H9 (cell line): Measurements from ENCODE around the gene ASIC1. TPM values are rescaled to one million over a fixed set of nuclear protein-coding genes. Genes with fewer than 3 reads are reported as not detected.

Experiments
- DNase-seq: peaks from one replicate; pipeline ENCODE4 v3.0.0-alpha.2; 2017
- H2AFZ ChIP-seq: one replicate; pipeline ENCODE4 v1.6.1; 2013; ENCODE audit warnings: mild to moderate bottlenecking, low read length, control low read depth, moderate library complexity
- H2AK5ac ChIP-seq: 2 replicates; pipeline ENCODE4 v1.6.1; 2013; ENCODE audit warnings: low read length, control low read depth, mixed read lengths; ENCODE audit not compliant: insufficient read length
- H2BK120ac ChIP-seq: one replicate; pipeline ENCODE4 v1.6.1; 2013; ENCODE audit warnings: low read depth, mild to moderate bottlenecking, low read length, control low read depth, inconsistent platforms; ENCODE audit not compliant: poor library complexity, severe bottlenecking
- H2BK12ac ChIP-seq: 2 replicates; pipeline ENCODE4 v1.6.1; 2013; ENCODE audit warnings: low read length, control low read depth, mixed read lengths, low read depth; ENCODE audit not compliant: insufficient read length
- H2BK15ac ChIP-seq: 2 replicates; pipeline ENCODE4 v1.6.1; 2013; ENCODE audit warnings: low read depth, low read length, control low read depth
- H2BK20ac ChIP-seq: one replicate; pipeline ENCODE4 v1.6.1; 2013; ENCODE audit warnings: low read depth, mild to moderate bottlenecking, low read length, control low read depth, inconsistent platforms; ENCODE audit not compliant: poor library complexity, severe bottlenecking
- H2BK5ac ChIP-seq: 2 replicates; pipeline ENCODE4 v1.6.1; 2013; ENCODE audit warnings: low read length, control low read depth, mixed read lengths; ENCODE audit not compliant: insufficient read length
- H3K14ac ChIP-seq: 2 replicates; pipeline ENCODE4 v1.6.1; 2013; ENCODE audit warnings: low read length, control low read depth; ENCODE audit not compliant: insufficient read depth
- H3K18ac ChIP-seq: 2 replicates; pipeline ENCODE4 v1.6.1; 2013; ENCODE audit warnings: low read depth, mild to moderate bottlenecking, mixed read lengths, low read length, control low read depth; ENCODE audit not compliant: insufficient read length
- H3K23ac ChIP-seq: 2 replicates; pipeline ENCODE4 v1.6.1; 2013; ENCODE audit warnings: low read length, control low read depth, mixed read lengths, low read depth; ENCODE audit not compliant: insufficient read length
- H3K23me2 ChIP-seq: 2 replicates; pipeline ENCODE4 v1.6.1; 2013; ENCODE audit warnings: low read depth, mild to moderate bottlenecking, mixed read lengths, low read length, control low read depth; ENCODE audit not compliant: insufficient read length, poor library complexity, severe bottlenecking
- H3K27ac ChIP-seq: 2 replicates; pipeline ENCODE4 v1.5.1; 2013; ENCODE audit warnings: low read length, control low read depth, mixed read lengths, low read depth; ENCODE audit not compliant: insufficient read length
- H3K27me3 ChIP-seq: 2 replicates; pipeline ENCODE4 v1.6.1; 2013; ENCODE audit warnings: low read length, control low read depth, inconsistent platforms; ENCODE audit not compliant: insufficient read depth
- H3K4ac ChIP-seq: 2 replicates; pipeline ENCODE4 v1.6.1; 2013; ENCODE audit warnings: low read depth, mild to moderate bottlenecking, control low read depth, inconsistent platforms, low read length, moderate library complexity
- H3K4me1 ChIP-seq: 2 replicates; pipeline ENCODE4 v1.6.1; 2013; ENCODE audit warnings: low read length, control low read depth, inconsistent platforms; ENCODE audit not compliant: insufficient read depth
- H3K4me2 ChIP-seq: 2 replicates; pipeline ENCODE4 v1.6.1; 2013; ENCODE audit warnings: low read length, control low read depth, mixed read lengths; ENCODE audit not compliant: insufficient read length, insufficient read depth
- H3K56ac ChIP-seq: 2 replicates; pipeline ENCODE4 v1.6.1; 2013; ENCODE audit warnings: low read depth, mild to moderate bottlenecking, mixed read lengths, low read length, control low read depth; ENCODE audit not compliant: insufficient read length
- H3K79me1 ChIP-seq: 2 replicates; pipeline ENCODE4 v1.6.1; 2013; ENCODE audit warnings: low read depth, mild to moderate bottlenecking, moderate library complexity, low read length, control low read depth, inconsistent platforms; ENCODE audit not compliant: insufficient read depth, poor library complexity, severe bottlenecking
- H3K79me2 ChIP-seq: 2 replicates; pipeline ENCODE4 v1.6.1; 2013; ENCODE audit warnings: low read length, control low read depth, inconsistent platforms; ENCODE audit not compliant: insufficient read depth
- H3K9ac ChIP-seq: 2 replicates; pipeline ENCODE4 v1.6.1; 2013; ENCODE audit warnings: low read length, control low read depth, mixed read lengths; ENCODE audit not compliant: insufficient read length; ENCODE audit errors: extremely low read depth
- H3K9me3 ChIP-seq: one replicate; pipeline ENCODE4 v1.6.1; 2013; ENCODE audit warnings: low read depth, low read length, inconsistent platforms; ENCODE audit not compliant: control insufficient read depth
- H3T11ph ChIP-seq: one replicate; pipeline ENCODE4 v1.6.1; 2013; ENCODE audit warnings: mild to moderate bottlenecking, low read length, control low read depth, inconsistent platforms
- H4K20me1 ChIP-seq: one replicate; pipeline ENCODE4 v1.6.1; 2013; ENCODE audit not compliant: control insufficient read depth, insufficient read length, insufficient read depth
- H4K5ac ChIP-seq: 2 replicates; pipeline ENCODE4 v1.6.1; 2013; ENCODE audit warnings: low read depth, mild to moderate bottlenecking, mixed read lengths, low read length, control low read depth; ENCODE audit not compliant: insufficient read length
- H4K8ac ChIP-seq: replicated peaks from 2 replicates; pipeline ENCODE4 v1.6.1; 2013; ENCODE audit warnings: low read length, control low read depth, mixed read lengths, low read depth; ENCODE audit not compliant: insufficient read length
- H4K91ac ChIP-seq: 2 replicates; pipeline ENCODE4 v1.6.1; 2013; ENCODE audit warnings: low read depth, mild to moderate bottlenecking, moderate library complexity, mixed read lengths, low read length, control low read depth; ENCODE audit not compliant: insufficient read length
- H3K27ac Mint-ChIP-seq, 3 experiments: 2 replicates in 2 of 3; 3 replicates in 1 of 3; pipeline ENCODE4 v1.8.0; 2020 to 2021; ENCODE audit warnings: mixed read lengths in 3 of 3, mild to moderate bottlenecking in 1 of 3, moderate library complexity in 1 of 3
- H3K27me3 Mint-ChIP-seq: 2 replicates; pipeline ENCODE4 v1.8.0; 2021; ENCODE audit warnings: low read depth, mild to moderate bottlenecking, moderate library complexity, mixed read lengths
- H3K36me3 Mint-ChIP-seq, 3 experiments: 2 replicates in 2 of 3; 3 replicates in 1 of 3; pipeline ENCODE4 v1.8.0; 2020 to 2021; ENCODE audit warnings: low read depth in 3 of 3, mixed read lengths in 3 of 3; ENCODE audit not compliant: insufficient read depth in 1 of 3
- H3K4me1 Mint-ChIP-seq, 2 experiments: 2 replicates each; pipeline ENCODE4 v1.8.0; 2020; ENCODE audit warnings: mixed read lengths in 2 of 2
- H3K4me3 Mint-ChIP-seq, 2 experiments: 2 replicates in 1 of 2; 3 replicates in 1 of 2; pipeline ENCODE4 v1.8.0; 2020 to 2021; ENCODE audit warnings: mild to moderate bottlenecking in 2 of 2, mixed read lengths in 2 of 2, moderate library complexity in 1 of 2
- H3K9me3 Mint-ChIP-seq, 2 experiments: 2 replicates in 1 of 2; 3 replicates in 1 of 2; pipeline ENCODE4 v1.8.0; 2020; ENCODE audit warnings: mild to moderate bottlenecking in 2 of 2, mixed read lengths in 2 of 2, moderate library complexity in 1 of 2
- CTCF ChIP-seq: fragments of 200-600 bp; sonication (generic); conservative IDR thresholded peaks from 3 replicates; pipeline ENCODE4 v1.8.0; 2021; ENCODE audit warnings: antibody characterized with exemption, mild to moderate bottlenecking
- WGBS: extraction: QIAGEN DNeasy Blood & Tissue Kit; methylation state at CpG from one replicate; pipeline ENCODE4 v1.1.7; 2013; ENCODE audit warnings: missing lambda C conversion rate, low lambda C conversion rate, mixed read lengths; ENCODE audit not compliant: insufficient read length; ENCODE audit errors: extremely low coverage; 5-methylcytosine and 5-hydroxymethylcytosine counted together
- total RNA-seq: library from RNA; stranded (reverse); gene quantifications from 2 replicates; pipeline ENCODE4 v1.2.1, GENCODE V29; 2021

Gene ASIC1
- total RNA-seq, 1 experiment from 2014 or later, result 3.9 TPM

- H2BK15ac ChIP-seq, result no peak overlapping the region
- no peak overlapping the region for H3K23ac ChIP-seq
- peaks cover 59% of the 10 kb centered on the region for H3K27me3 ChIP-seq
- no peak overlapping the region for H3K56ac ChIP-seq
- H3K4me1 ChIP-seq, result no peaks in the 10 kb centered on the region; the same call in 1 of the 2 replicates
- Mint-ChIP-seq H3K36me3 (no peaks in the 10 kb centered on the region; a peak in 1 of 7 replicates), H3K27me3 (peaks cover 95% of the 10 kb centered on the region), H3K9me3 (peaks cover 0 to 2% of the 10 kb centered on the region in 2 experiments; a peak in 1 of 5 replicates), H3K4me3 (peak overlapping the region; percentile 77 to 87), H3K27ac (no peak overlapping the region), H3K4me1 (peaks cover 23 to 27% of the 10 kb centered on the region in 2 experiments)
- no peak overlapping the region for H3K18ac ChIP-seq
- H2AFZ ChIP-seq, result no peak overlapping the region
- no peaks in the 10 kb centered on the region for H3K79me1 ChIP-seq
- no peak overlapping the region for H4K5ac ChIP-seq
- H3K79me2 ChIP-seq, result no peaks in the 10 kb centered on the region
- H3K14ac ChIP-seq, result no peak overlapping the region
- peaks cover 2% of the 10 kb centered on the region for H4K20me1 ChIP-seq
- no peaks in the 10 kb centered on the region for H3K9me3 ChIP-seq
- H2BK120ac ChIP-seq, result no peak overlapping the region
- H3K4me2 ChIP-seq, result peak overlapping the region; percentile 67
- WGBS, result no CpG with 5 or more reads among the region's 17 CpGs
- H3K27ac ChIP-seq, result no peak overlapping the region
- peak; percentile 81 for DNase-seq
- TF ChIP-seq CTCF, result peak; percentile 99
- peaks cover 7% of the 10 kb centered on the region for H3K23me2 ChIP-seq
- no peak overlapping the region for H4K8ac ChIP-seq
- H4K91ac ChIP-seq, result no peak overlapping the region
- no peak overlapping the region for H2BK5ac ChIP-seq
- H2BK12ac ChIP-seq, result no peak overlapping the region
- H3K9ac ChIP-seq, result no peak overlapping the region
- H2AK5ac ChIP-seq, result no peak overlapping the region
- H2BK20ac ChIP-seq, result no peak overlapping the region
- no peak overlapping the region for H3T11ph ChIP-seq
- H3K4ac ChIP-seq, result no peak overlapping the region
Observed at GRCh38 chr12:50055831-50056638, 1.4 kb upstream of the ASIC1 start.
